ENCODE data around the gene COPZ2. TPM values are rescaled to one million over a fixed set of nuclear protein-coding genes. Genes with fewer than 3 reads are reported as not detected.
"Not testable (repeated sequence)": the region's sequence is repeated elsewhere in the genome, so short reads cannot be mapped to it uniquely, and the experiment has no call there.

COPZ2 gene
- total RNA-seq, 1 donor from 2014 or later: 0.30 TPM

- H3F3A ChIP-seq (ENCODE audit: low read depth): peaks cover 97% of the 10 kb centered on the region
- H3K9ac ChIP-seq: no peak overlapping the region
- peak overlapping the region; percentile 67 for H3K4me3 Mint-ChIP-seq
- TF ChIP-seq CTCF (IDR thresholded peaks at IDR 0.05) (no peak), EZH2phosphoT487 (IDR thresholded peaks at IDR 0.05) (no peak)
- H3K27ac ChIP-seq: peak overlapping the region; percentile 91
- H3K36me3 Mint-ChIP-seq: no peaks in the 10 kb centered on the region
- peak overlapping the region; percentile 98 for H3K27ac Mint-ChIP-seq
- H3K4me1 Mint-ChIP-seq: peaks cover 95% of the 10 kb centered on the region
- peak; percentile 89 for DNase-seq (ENCODE audit: low spot score)
- peak overlapping the region; percentile 22 for H3K4me3 ChIP-seq
- H3K4me2 ChIP-seq: peak overlapping the region; percentile 69
- H4K20me1 ChIP-seq (ENCODE audit: low read depth): no peaks in the 10 kb centered on the region
- peaks cover 8% of the 10 kb centered on the region for H3K27me3 Mint-ChIP-seq (ENCODE audit: insufficient read depth, low read depth)
- no peaks in the 10 kb centered on the region for H3K9me3 Mint-ChIP-seq
- peaks cover 99% of the 10 kb centered on the region for H3K4me1 ChIP-seq
- H3K27me3 ChIP-seq: no peaks in the 10 kb centered on the region
- H3K79me2 ChIP-seq (ENCODE audit: low read depth): no peaks in the 10 kb centered on the region
- no peaks in the 10 kb centered on the region for H3K36me3 ChIP-seq
- no peaks in the 10 kb centered on the region for H3K9me3 ChIP-seq (ENCODE audit: low read depth)
- peak overlapping the region; percentile 2 for H2AFZ ChIP-seq (replicated peaks)
Observed at GRCh38 chr17:47990962-47991731, 46.5 kb downstream of the COPZ2 start.

GRCh38 chr17:47989700-47990099 lies 47.9 kb downstream of the COPZ2 start:
- H3K9me3 Mint-ChIP-seq: no peaks in the 10 kb centered on the region
- H3K27me3 ChIP-seq: no peaks in the 10 kb centered on the region
- H3F3A ChIP-seq (ENCODE audit: low read depth): peaks cover 96% of the 10 kb centered on the region
- peak overlapping the region; percentile 14 for H3K4me2 ChIP-seq
- no peaks in the 10 kb centered on the region for H3K36me3 ChIP-seq
- H3K4me1 Mint-ChIP-seq: peaks cover 91% of the 10 kb centered on the region
- no peaks in the 10 kb centered on the region for H3K9me3 ChIP-seq (ENCODE audit: low read depth)
- no peaks in the 10 kb centered on the region for H4K20me1 ChIP-seq (ENCODE audit: low read depth)
- no peaks in the 10 kb centered on the region for H3K79me2 ChIP-seq (ENCODE audit: low read depth)
- H3K27ac Mint-ChIP-seq: peak overlapping the region; percentile 96
- no peak overlapping the region for H2AFZ ChIP-seq (replicated peaks)
- H3K27ac ChIP-seq: no peak overlapping the region
- no peak for TF ChIP-seq EZH2phosphoT487 (IDR thresholded peaks at IDR 0.05)
- no peak for TF ChIP-seq CTCF (IDR thresholded peaks at IDR 0.05)
- no peak for TF ChIP-seq EZH2 (IDR thresholded peaks at IDR 0.05)
- H3K9ac ChIP-seq: no peak overlapping the region
- peaks cover 92% of the 10 kb centered on the region for H3K4me1 ChIP-seq
- H3K4me3 Mint-ChIP-seq: peak overlapping the region; percentile 21
- H3K27me3 Mint-ChIP-seq (ENCODE audit: insufficient read depth, low read depth): peaks cover 10% of the 10 kb centered on the region
- peaks cover 4% of the 10 kb centered on the region for H3K36me3 Mint-ChIP-seq
- no peak for DNase-seq (ENCODE audit: low spot score)
- H3K4me3 ChIP-seq: no peak overlapping the region

- no peaks in the 10 kb centered on the region for H3K27me3 ChIP-seq
- no peak overlapping the region for H3K9ac ChIP-seq
- Mint-ChIP-seq H3K4me1 (peaks cover 85% of the 10 kb centered on the region), H3K4me3 (peak overlapping the region; percentile 14), H3K27me3 (ENCODE audit: insufficient read depth, low read depth) (peaks cover 9% of the 10 kb centered on the region), H3K27ac (peak overlapping the region; percentile 96), H3K9me3 (no peaks in the 10 kb centered on the region), H3K36me3 (peaks cover 4% of the 10 kb centered on the region)
- H3K4me3 ChIP-seq: no peak overlapping the region
- H2AFZ ChIP-seq (replicated peaks): no peak overlapping the region
- peaks cover 87% of the 10 kb centered on the region for H3K4me1 ChIP-seq
- H3K79me2 ChIP-seq (ENCODE audit: low read depth): no peaks in the 10 kb centered on the region
- no peak for DNase-seq (ENCODE audit: low spot score)
- H3K36me3 ChIP-seq: no peaks in the 10 kb centered on the region
- H3K27ac ChIP-seq: no peak overlapping the region
- peak overlapping the region; percentile 14 for H3K4me2 ChIP-seq
- no peaks in the 10 kb centered on the region for H4K20me1 ChIP-seq (ENCODE audit: low read depth)
- peaks cover 91% of the 10 kb centered on the region for H3F3A ChIP-seq (ENCODE audit: low read depth)
- TF ChIP-seq EZH2 (IDR thresholded peaks at IDR 0.05): no peak
- no peak for TF ChIP-seq CTCF (IDR thresholded peaks at IDR 0.05)
- TF ChIP-seq EZH2phosphoT487 (IDR thresholded peaks at IDR 0.05): no peak
- no peaks in the 10 kb centered on the region for H3K9me3 ChIP-seq (ENCODE audit: low read depth)
Observed at GRCh38 chr17:47989159-47989558, 48.4 kb downstream of the COPZ2 start.

- not testable (repeated sequence) for H2AFZ ChIP-seq (replicated peaks); H3K9me3 Mint-ChIP-seq; H3K9ac ChIP-seq; H3K36me3 Mint-ChIP-seq; H3K27me3 Mint-ChIP-seq (ENCODE audit: insufficient read depth, low read depth); H3K27me3 ChIP-seq; H3K27ac ChIP-seq; H3K79me2 ChIP-seq (ENCODE audit: low read depth); H4K20me1 ChIP-seq (ENCODE audit: low read depth); DNase-seq (ENCODE audit: low spot score); H3K9me3 ChIP-seq (ENCODE audit: low read depth); H3K4me3 Mint-ChIP-seq; H3K4me3 ChIP-seq; H3K36me3 ChIP-seq
- H3K4me1 Mint-ChIP-seq: peaks cover 85% of the 10 kb centered on the region
- peaks cover 80% of the 10 kb centered on the region for H3K4me1 ChIP-seq
- peak overlapping the region; percentile 96 for H3K27ac Mint-ChIP-seq
- peaks cover 83% of the 10 kb centered on the region for H3F3A ChIP-seq (ENCODE audit: low read depth)
- peak overlapping the region; percentile 14 for H3K4me2 ChIP-seq
Observed at GRCh38 chr17:47988445-47988844, 49.2 kb downstream of the COPZ2 start.
